SIG-M5 treated with dmso at 0.1 percent for 504 hours (cell line): ENCODE results near the gene SMPD2.
A peak's percentile ranks its signal among the peaks of the same experiment; 100 is the strongest.
"Not testable (repeated sequence)": the region's sequence is repeated elsewhere in the genome, so short reads cannot be mapped to it uniquely, and the experiment has no call there.

Experiments
- DNase-seq: peaks from one replicate; lab custom pipeline; 2025; ENCODE audit not compliant: unreplicated experiment; lab: John Stamatoyannopoulos, UW

Gene SMPD2

DNA sequence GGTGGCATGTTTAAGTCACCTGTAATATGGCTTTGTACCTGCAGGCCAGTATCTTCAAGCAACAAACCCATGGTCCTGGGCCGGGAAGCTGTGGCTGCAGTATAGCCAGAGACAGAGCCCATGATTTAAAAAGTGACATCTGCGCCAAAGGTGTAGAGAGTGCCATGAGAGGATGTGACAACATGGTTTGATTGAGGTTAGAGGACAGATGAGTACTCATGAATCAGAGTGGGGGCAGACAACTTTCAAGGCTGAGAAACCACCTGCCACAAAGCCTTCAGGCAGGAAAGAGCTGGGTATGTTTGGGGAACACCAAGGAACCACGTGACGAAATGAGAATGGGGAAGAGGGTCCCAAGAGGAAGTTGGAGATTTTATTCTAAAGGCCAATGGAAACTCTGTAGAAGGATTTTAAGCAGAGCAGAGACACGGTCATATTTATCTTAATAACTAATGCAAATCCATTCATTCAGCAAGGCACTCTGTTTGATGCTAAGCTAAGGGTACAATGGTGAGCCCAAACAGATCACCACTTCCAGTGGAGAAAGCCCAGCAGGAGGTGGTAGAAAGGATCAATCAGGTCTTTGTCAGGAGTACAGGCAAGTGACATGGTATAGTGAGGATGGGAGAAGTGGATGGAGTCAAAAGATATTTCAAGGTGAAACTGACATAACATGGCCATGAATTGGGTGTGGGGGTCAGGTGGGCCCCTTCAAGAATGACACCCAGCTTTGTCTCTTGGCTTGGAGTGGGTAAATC is 18.4 kb downstream of the SMPD2 start:
- peak; percentile 69 for DNase-seq

DNA sequence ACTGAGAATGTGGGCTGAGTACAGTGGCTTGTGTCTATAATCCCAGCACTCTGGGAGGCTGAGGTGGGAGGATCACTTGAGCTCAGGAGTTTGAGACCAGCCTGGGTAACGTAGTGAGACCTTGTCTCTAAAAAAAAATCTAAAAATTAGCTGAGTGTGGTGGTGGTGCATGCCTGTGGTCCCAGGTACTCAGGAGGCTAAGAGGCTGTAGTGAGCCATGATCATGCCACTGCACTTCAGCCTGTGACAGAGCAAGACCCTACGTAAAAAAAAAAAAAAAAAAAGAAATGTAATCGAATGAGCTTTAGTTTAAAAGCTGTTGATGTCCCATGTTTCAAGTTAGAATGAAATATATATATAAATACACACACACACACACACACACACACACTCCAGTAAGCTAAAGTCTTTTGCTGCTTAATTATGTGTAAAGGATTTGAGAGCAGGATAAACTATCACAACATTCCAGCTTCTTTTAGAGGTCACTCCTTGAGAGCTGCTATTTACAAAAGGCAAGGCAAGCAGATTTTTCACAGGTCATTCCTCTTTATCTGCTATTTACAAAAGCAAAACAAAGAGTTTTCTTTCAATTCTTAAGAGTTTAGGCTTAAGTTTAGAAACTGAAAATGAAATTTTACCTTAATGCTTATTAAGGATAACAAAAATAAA is 19.8 kb downstream of the SMPD2 start:
- no peak for DNase-seq

DNA sequence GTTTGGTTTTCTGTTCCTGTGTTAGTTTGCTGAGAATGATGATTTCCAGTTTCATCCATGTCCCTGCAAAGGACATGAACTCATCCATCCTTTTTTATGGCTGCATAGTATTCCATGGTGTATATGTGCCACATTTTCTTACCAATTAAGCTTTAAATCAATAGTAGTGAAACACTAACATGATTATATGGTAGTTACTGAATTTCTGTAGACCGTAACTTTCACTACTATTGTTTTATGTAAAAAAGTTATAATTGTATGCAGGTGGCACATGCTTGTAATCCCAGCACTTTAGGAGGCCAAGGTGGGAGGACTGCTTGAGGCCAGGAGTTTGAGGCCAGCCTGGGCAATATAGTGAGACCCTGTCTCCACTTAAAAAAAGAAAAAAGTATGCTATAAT is 20.7 kb downstream of the SMPD2 start:
- DNase-seq: not testable (repeated sequence)

DNA sequence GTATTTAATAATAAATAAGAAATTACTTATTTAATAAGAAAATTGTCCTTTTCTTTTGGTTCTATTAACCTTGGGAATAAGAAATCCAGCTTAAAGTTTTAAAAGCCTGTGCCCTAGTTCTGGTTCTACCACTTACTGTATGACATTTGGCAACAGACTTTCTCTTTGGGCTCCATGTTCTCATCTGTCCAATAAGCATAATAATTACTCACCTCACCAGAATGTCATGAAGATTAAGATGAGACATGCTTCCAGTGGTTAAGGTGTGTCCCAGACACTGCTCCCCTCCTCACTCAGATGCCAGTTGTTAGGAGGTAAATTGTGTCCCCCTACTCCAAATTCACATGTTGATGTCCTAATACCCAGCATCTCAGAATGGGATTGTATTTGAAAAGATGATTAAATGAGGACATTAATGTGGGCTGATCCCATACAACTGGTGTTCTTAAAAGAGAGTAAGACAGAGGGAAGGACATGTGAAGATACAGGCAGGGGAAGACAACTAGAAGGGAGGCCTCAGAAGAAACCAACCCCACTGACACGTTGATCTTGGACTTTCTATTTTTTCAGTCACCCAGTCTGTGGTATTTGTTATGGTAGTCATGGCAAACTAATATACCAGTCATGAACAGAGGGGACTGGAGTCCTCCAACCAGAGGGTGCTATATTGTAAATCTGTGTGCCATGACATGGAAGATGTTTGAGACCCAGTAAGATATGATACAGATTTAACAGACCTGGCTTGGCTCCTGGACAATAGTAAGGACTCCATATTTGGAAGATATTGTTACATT is 21.4 kb downstream of the SMPD2 start:
- no peak for DNase-seq

DNA sequence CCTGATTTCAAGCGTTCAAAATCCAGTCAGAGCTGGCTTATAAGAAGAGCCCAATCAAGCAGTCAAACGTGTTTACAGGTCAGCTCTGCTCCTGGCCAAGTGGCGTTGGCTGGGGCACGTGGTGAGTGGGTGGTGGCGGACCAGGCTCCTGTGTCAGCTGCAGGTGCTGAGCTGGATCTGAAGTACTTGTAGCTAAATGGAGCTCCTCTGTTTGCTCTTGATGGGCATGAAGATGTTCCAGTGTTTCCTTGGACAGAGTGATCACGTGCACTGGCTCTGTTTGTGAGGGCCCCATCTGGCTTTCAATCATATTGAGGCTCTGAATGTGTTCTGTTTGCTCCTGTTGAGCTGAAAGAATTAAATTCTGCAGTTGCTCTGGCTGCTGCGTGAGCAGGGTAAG is 25.2 kb downstream of the SMPD2 start:
- no peak for DNase-seq

DNA sequence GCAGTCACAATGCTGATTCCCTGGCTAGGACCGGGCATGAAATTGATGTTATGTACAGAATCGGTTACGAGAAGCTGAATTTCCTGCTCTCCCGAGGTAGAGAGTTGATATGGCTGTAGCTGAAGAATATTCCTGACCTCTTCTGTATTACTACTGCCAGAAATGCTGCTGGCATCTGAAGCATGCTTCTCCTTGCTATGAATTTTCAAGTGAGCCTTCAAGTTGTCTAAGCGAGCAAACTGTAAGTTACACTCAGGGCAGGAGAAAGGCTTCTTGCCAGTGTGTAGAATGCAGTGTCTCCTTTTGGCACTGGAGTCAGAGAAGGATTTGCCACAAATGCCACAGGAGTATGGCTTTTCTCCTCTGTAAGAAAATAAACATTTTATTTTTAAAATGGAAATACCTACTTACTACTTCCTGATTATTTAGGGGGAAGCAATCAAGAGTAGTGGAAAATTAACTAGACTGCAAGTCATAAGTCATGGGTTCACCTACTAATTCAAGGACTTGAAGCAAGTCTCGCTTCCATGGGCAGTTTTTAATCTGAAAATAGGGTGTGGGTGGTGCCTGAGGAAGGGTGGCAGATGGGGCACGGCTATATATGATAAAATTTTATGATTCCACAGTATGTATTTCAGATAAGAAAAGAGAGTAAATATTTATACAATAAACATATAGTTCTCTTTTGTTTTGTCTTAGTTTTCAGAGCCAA is 25.8 kb downstream of the SMPD2 start:
- DNase-seq: no peak

DNA sequence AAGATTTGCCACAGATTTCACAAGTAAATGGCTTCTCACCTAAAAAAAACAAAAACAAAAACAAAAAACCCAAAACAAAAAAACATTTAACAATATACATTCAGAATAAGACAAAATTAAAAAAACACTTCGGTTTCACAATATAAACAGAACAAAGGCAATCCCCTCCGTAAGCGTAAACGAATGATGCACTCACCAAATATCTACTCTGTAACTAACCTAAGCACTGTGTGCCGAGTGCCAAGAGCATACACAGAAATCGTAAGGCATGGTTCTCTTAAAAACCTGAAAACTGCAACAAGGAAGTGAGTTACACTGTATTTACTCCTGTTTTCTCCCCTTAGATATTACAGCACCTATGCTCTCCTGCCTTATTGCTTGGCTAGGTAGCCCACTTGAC is 27.2 kb downstream of the SMPD2 start:
- DNase-seq: no peak

DNA sequence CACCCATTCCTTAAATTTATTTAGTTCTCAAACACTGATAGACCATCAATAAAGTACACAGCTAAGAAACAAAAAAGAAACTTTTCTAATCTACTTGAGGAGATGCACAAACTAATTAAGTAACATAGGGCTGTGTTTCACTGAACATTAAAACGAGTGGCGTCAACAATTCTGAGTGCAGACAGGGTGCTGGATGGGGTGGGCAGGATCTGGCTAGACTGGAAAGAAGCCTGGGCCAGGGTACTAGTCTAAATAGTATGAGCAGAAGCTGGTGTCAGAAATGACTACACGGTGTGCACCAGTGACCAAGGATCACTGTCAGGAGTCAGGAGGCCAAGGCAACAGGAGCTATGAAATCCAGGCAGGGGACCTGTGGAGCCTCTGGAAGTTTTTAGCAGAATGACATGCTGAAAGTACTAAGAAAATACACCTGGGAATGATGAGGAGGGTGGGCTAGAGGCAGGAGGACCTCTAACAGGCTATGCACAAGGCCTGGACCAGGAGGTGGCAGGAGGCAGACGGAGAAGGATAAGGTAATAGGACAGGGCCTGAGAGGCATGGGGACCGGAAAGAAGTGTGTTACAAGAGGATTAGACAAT is 29.2 kb downstream of the SMPD2 start:
- no peak for DNase-seq

DNA sequence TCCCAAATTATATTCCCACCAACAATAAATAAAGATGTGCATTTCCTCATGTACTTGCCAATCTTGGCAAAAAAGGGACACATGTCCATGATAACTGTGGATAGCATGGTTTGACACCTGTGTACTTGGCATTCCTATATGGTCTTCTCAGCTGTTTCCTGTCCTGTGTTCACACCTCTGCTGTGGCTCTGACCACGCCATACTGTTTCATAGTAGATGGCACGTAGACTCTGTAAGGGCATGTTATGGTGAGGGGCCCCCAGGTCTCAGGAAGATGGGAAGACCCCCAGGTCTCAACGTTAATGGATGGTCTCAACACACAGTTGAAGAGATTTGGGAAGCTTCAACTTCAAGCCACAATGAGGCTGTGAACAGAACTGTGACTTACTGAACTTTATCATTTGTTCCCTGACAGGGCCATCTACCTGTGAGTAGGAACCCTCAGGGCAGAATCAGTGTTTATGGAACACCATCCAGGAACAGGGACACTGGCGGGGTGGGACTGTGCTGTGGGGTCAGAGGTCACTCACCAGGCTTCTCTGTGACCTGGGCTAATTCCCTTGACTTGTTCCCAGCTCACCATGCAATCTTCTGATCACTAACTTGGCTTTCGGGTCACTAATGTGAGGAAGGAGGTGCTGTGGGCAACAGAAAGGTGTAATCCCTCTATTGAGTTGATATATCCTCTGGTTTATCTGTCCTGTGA is 30.7 kb downstream of the SMPD2 start:
- no peak for DNase-seq

DNA sequence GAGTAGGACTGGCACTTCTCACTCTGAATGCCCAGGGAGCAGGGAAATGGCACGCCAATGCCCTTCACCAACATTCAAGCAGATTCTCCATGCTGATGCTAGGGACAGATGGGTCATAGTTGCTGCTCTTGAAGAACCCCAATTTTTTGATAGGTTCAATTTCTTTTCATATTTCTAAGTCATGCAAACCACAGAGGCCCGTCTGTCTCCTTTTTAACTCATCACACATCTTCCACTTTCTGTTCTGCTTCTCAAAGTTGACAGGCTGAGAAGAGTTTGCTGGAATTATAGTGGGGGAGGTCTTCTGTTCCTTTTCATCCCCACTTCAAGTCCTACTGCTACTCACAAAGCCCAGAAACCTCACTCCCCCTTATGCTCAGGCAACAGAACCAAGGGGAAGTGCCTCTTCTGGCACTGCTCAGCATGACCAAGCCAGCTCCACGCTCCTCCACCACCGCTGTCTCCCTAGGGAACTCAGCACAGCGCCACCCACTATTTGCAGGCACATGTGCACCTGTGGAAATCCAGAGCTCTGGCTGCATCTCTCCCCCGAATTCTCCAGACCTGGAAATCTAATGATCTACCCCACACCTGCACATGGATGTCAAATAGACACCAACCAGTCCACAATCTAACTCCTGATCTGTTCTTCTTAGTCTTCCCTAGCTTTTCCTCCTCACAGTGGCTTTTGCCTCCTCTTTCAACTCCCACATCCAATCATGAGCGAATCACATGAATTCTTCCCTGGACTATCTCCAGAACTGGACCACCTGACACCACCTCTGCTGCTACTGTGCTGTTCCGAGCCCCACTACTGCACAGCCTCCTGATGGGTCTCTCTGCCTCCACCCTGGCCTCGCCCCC is 31.8 kb downstream of the SMPD2 start:
- DNase-seq: peak; percentile 24

DNA sequence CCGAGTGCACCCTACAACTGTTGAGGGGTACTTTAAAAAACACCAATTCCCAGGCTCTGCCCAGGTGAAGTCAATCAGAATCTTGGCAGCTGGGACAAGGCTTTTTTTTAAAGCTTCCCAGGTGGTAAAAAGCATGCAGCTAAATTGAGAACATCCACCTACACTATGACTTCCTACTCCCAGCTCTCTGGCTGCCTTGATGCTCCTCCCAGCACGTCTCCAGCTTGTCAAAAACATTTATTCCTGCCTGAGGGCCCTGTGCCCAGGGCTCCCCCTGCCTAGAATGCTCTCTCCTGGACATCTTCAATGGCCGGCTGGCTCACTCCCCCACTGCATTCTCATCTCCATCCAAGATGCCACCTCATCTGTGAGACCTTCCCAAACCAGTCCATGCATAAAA is 32.6 kb downstream of the SMPD2 start:
- no peak for DNase-seq

DNA sequence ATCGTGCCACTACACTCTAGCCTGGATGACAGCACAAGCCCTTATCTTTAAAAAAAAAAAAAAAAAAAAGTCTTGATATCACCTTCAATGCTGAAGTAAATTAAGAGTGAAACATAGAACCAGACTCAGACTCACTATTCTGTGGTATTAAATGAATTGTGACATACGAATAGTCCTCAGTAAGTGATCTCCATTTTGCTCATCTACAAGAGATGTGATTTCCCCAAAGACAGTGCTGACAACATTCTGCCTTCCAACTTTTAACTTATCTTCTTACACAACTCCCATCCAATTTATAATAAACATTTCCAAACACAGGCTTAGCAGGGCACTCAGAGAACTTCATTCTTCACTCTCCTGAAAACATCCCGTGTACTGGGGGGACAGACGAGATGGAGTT is 34.5 kb downstream of the SMPD2 start:
- DNase-seq: no peak

DNA sequence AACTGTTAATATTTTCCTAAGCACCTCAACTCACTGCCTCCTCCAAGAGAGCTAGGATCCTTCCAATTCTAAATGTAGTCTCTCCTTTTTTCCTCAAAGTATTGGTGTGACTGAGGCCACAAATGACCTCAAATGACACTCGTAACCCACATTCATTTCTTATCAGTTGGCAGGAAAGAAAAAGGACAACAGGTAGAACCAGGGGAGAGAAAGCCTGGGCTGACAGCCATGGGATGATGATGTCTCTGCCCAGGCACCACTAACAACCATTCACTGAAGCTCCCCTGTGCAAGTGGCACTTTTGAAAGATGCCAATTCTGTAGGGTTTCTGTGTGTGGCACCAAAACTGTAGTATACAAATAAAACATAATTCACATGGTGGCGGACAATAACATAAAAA is 35.1 kb downstream of the SMPD2 start:
- no peak for DNase-seq

DNA sequence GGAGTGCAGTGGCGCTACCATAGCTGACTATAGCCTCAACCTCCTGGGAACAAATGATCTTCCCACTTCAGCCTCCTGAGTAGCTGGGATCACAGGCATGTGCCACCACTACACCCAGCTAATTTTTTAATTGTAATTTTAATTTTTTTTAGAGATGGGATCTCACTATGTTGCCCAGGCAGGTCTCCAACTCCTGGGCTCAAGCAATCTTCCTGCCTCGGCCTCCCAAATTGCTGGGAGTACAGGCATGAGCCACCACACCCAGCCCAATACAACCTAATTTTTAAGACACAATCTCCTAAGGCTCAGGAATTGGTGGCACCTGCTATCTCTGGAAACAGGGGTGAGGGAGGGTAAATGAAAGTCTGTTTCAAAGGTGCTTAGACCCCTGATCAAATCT is 36.7 kb downstream of the SMPD2 start:
- no peak for DNase-seq

DNA sequence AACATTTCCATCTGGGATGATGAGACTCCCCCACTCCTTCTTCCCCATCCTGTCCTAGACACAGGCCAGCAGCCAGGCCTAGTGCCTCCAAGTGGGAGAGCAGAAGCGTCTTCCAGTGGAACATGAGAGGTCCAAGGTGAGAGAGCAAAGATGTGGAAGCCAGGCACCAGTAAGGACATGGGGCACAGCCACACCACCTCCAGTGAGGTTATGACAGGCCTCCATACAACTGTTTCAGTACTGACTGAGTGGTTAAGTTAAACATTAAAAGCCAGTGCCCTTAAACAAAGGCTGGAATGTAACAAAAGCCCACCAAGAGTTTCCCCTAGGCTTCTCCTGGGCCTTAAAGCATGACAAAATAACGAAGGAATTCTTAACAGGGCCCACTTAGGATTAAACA is 37.2 kb downstream of the SMPD2 start:
- no peak for DNase-seq

DNA sequence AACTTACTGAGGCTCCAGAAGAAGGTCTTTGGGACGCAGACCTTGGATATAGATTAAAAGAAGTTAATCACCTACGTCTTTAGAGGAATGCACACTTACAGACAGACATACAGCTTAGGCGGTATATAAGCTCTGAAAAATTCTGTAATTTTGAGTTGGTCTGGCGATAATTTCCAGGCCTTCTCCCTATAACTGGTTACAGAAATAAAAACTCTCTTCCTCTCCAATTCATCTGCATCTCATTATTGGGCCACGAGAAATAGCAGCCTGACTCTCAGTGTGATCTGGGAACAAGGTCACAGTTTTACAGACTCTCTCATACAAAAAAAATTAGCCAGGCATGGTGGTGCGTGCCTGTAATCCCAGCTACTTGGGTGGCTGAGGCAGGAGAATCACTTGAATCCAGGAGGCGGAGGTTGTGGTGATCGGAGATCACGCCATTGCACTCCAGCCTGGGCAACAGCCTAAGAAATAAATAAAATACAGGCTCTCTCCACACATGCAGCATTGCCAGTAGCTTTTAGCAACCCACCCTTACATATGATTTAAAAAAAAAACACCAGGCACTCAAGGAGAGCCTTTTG is 37.8 kb downstream of the SMPD2 start:
- DNase-seq: no peak

DNA sequence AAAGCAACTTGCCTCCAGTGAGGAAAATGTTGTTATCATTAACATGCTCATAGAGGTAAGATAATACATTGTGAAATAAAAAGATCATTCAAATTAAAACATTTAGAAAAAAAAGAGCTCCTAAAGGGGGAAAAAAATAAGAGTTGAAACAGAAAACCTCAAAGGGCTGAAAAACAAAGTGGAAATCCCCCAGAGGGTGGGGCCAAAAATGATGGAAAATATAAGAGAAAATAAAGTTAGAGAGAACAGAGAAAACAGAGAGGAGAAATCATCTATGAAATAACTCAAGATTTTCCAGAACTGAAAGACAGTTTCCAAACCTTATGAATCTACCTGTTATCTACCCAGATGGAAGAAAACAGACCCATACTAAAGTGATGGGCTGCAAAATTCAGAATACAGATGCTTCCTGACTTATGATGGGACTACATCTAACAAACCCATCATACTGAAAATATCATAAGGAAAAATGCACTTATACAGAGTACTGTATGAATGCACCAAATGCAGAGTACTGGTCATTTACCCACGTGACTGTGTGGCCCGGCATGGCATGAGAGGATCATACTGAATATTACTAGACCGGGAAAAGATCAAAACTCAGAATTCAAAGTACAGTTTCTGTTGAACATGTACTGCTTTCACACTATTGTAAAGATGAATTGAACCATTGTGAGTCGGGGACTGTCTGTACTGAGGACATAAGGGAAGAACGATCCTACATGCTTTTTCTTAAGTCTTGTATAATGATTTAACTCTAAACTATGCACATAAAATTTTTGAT is 38.5 kb downstream of the SMPD2 start:
- no peak for DNase-seq

DNA sequence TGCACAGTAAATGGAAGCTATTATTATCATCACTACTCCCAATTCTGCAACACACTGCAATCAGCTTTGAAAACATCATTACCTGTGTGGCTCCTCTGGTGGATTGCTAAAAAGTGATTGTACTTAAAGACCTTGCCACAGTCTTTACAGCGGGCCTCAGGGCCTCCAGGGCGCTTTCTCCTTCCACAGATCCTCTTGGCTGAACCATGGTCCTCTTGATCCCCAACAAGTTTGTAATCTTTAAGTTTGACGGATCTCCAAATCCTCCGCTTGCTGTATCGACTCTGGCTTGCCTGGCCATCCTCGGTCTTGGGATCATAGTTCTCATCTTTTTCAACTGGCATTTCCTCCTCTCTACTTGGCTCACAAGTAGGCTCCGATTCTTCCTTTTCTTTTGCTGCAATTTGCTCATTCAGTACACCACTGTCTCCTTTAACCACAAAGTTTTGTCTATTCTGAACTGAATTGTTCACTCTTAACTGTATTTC is 40.5 kb downstream of the SMPD2 start:
- no peak for DNase-seq
